Neural progenitor cell (in vitro differentiated cells): ENCODE measurements around the gene PRH2. TPM values are rescaled to one million over a fixed set of nuclear protein-coding genes. Genes with fewer than 3 reads are reported as not detected.

Experiments used
- DNase-seq: peaks from one replicate; pipeline ENCODE4 v3.0.0-alpha.2; 2016; ENCODE audit warnings: low spot score
- H2AFZ ChIP-seq: fragments of 200-600 bp; sonication (generic); replicated peaks from 2 replicates; pipeline ENCODE4 v1.6.1; 2016; ENCODE audit warnings: antibody characterized with exemption
- H3F3A ChIP-seq: fragments of 200-600 bp; sonication (generic); 2 replicates; pipeline ENCODE4 v1.6.1; 2016; ENCODE audit warnings: antibody characterized with exemption, low read depth
- H3K27ac ChIP-seq: fragments of 200-600 bp; sonication (generic); 2 replicates; pipeline ENCODE4 v1.5.1; 2016; ENCODE audit warnings: mild to moderate bottlenecking
- H3K27me3 ChIP-seq: fragments of 200-600 bp; sonication (generic); 2 replicates; pipeline ENCODE4 v1.6.1; 2016; ENCODE audit warnings: mild to moderate bottlenecking, moderate library complexity
- H3K36me3 ChIP-seq: fragments of 200-600 bp; sonication (generic); 2 replicates; pipeline ENCODE4 v1.5.1; 2016
- H3K4me1 ChIP-seq: fragments of 200-600 bp; sonication (generic); 2 replicates; pipeline ENCODE4 v1.6.1; 2016; ENCODE audit warnings: mixed run types
- H3K4me2 ChIP-seq: fragments of 200-600 bp; sonication (generic); 2 replicates; pipeline ENCODE4 v1.6.1; 2016
- H3K4me3 ChIP-seq: fragments of 200-600 bp; sonication (generic); 2 replicates; pipeline ENCODE4 v1.5.1; 2016
- H3K79me2 ChIP-seq: fragments of 200-600 bp; sonication (generic); 2 replicates; pipeline ENCODE4 v1.6.1; 2016; ENCODE audit warnings: low read depth
- H3K9ac ChIP-seq: fragments of 200-600 bp; sonication (generic); 2 replicates; pipeline ENCODE4 v1.6.1; 2016
- H3K9me3 ChIP-seq: fragments of 200-600 bp; sonication (generic); 2 replicates; pipeline ENCODE4 v1.5.1; 2016; ENCODE audit warnings: low read depth
- H4K20me1 ChIP-seq: fragments of 200-600 bp; sonication (generic); 2 replicates; pipeline ENCODE4 v1.6.1; 2016; ENCODE audit warnings: low read depth
- H3K27ac Mint-ChIP-seq: 3 replicates; pipeline ENCODE4 v1.8.0; 2021; ENCODE audit warnings: mixed read lengths
- H3K27me3 Mint-ChIP-seq: 2 replicates; pipeline ENCODE4 v1.8.0; 2022; ENCODE audit warnings: low read depth, mild to moderate bottlenecking, inconsistent platforms, moderate library complexity, mixed read lengths; ENCODE audit not compliant: insufficient read depth
- H3K36me3 Mint-ChIP-seq: 3 replicates; pipeline ENCODE4 v1.8.0; 2021; ENCODE audit warnings: mixed read lengths
- H3K4me1 Mint-ChIP-seq: 3 replicates; pipeline ENCODE4 v1.8.0; 2021; ENCODE audit warnings: mixed read lengths
- H3K4me3 Mint-ChIP-seq: 3 replicates; pipeline ENCODE4 v1.8.0; 2021; ENCODE audit warnings: mild to moderate bottlenecking, moderate library complexity, mixed read lengths
- H3K9me3 Mint-ChIP-seq: 3 replicates; pipeline ENCODE4 v1.8.0; 2020; ENCODE audit warnings: mixed read lengths
- EZH2 ChIP-seq: fragments of 200-600 bp; sonication (generic); IDR thresholded peaks from 2 replicates; pipeline ENCODE4 v1.6.1; 2017; ENCODE audit warnings: antibody characterized with exemption, mild to moderate bottlenecking, moderate library complexity
- EZH2phosphoT487 ChIP-seq: fragments of 200-600 bp; sonication (generic); IDR thresholded peaks from 2 replicates; pipeline ENCODE4 v1.6.1; 2017; ENCODE audit warnings: antibody characterized with exemption
- total RNA-seq: library from RNA; depleted of rRNA; stranded (reverse); fragments of >200 nt; gene quantifications from 2 replicates; pipeline ENCODE4 v1.2.3, GENCODE V29; 2015; ENCODE audit warnings: low replicate concordance
- TF ChIP-seq, protein P1 (sequence below): fragments of 200-600 bp; sonication (generic); IDR thresholded peaks from 2 replicates; pipeline ENCODE4 v1.5.1; 2017; ENCODE audit warnings: antibody characterized with exemption, mild to moderate bottlenecking

Gene PRH2
- total RNA-seq, 1 donor from 2014 or later = not detected

GRCh38 chr12:10939163-10939562 is 10.1 kb downstream of the PRH2 start, which contains the start of gene TAS2R14:
Gene TAS2R14, minus strand, starts transcription at chr12:10939263. Its CDS starts 56 bp downstream, at chr12:10939207.
- Mint-ChIP-seq H3K36me3 (peaks cover 2% of the 10 kb centered on the region), H3K27ac (peak within 1 kb of the TSS; percentile 55), H3K4me3 (no peak within 1 kb of the TSS), H3K27me3 (peaks cover 4% of the 10 kb centered on the region), H3K4me1 (peaks cover 3% of the 10 kb centered on the region), H3K9me3 (peaks cover 3% of the 10 kb centered on the region)
- Histone ChIP-seq H3K9me3 (no peaks in the 10 kb centered on the region), H3F3A (no peaks in the 10 kb centered on the region), H4K20me1 (no peaks in the 10 kb centered on the region), H3K4me1 (no peaks in the 10 kb centered on the region), H2AFZ (no peak within 1 kb of the TSS), H3K79me2 (no peaks in the 10 kb centered on the region), H3K27me3 (no peaks in the 10 kb centered on the region), H3K9ac (no peak within 1 kb of the TSS), H3K27ac (no peak within 1 kb of the TSS), H3K4me2 (no peak within 1 kb of the TSS), H3K4me3 (no peak within 1 kb of the TSS), H3K36me3 (no peaks in the 10 kb centered on the region)
- TF ChIP-seq EZH2 (no peak), EZH2phosphoT487 (no peak)
- TF ChIP-seq, protein P1, sequence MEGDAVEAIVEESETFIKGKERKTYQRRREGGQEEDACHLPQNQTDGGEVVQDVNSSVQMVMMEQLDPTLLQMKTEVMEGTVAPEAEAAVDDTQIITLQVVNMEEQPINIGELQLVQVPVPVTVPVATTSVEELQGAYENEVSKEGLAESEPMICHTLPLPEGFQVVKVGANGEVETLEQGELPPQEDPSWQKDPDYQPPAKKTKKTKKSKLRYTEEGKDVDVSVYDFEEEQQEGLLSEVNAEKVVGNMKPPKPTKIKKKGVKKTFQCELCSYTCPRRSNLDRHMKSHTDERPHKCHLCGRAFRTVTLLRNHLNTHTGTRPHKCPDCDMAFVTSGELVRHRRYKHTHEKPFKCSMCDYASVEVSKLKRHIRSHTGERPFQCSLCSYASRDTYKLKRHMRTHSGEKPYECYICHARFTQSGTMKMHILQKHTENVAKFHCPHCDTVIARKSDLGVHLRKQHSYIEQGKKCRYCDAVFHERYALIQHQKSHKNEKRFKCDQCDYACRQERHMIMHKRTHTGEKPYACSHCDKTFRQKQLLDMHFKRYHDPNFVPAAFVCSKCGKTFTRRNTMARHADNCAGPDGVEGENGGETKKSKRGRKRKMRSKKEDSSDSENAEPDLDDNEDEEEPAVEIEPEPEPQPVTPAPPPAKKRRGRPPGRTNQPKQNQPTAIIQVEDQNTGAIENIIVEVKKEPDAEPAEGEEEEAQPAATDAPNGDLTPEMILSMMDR = no peak
- DNase-seq = no peak

DNA sequence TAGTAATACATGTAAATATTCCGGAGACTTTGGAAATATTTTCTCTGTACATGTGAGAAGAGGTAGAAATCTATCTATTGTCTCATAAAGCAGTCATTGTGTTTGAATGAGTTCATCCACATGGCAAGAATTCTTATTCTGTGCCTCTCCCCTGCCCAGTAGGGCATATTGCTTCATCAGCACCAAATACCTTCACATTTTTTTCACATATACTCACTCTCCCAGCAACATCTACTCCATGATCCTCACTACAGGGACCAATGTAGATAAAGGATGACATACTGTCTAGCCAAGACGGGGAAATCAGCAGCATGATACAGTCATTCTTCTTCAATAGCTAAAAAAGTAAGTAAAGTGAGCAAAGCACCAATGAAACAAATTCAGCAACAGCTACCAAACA is 11.4 kb downstream of the PRH2 start:
- no peak overlapping the region for H3K27ac Mint-ChIP-seq

DNA sequence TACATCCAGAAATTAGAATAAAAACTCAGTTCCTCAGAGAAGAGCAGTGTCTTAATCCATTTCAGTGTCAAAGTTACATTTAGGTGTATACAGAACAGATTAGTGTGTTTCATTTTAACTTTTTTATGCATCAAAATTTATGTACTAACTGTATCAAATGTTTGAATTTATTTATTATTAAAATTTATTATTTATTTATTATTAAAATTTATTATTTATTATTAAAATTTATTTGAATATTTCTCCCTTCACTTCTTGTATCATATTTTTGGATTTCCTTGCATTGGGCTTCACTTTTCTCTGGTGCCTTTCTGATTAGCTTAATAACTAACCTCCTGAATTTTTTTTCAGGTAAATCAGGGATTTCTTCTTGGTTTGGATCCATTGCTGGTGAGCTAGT is 12.3 kb downstream of the PRH2 start:
- peaks cover 23% of the 10 kb centered on the region for H3K9me3 Mint-ChIP-seq
- no peak overlapping the region for H3K9ac ChIP-seq
- no peaks in the 10 kb centered on the region for H3K4me1 ChIP-seq
- no peak for TF ChIP-seq EZH2
- TF ChIP-seq, protein P1 = no peak
- TF ChIP-seq EZH2phosphoT487 = no peak
- H3K27ac ChIP-seq = no peak overlapping the region
- H3K4me3 ChIP-seq = no peak overlapping the region
- peaks cover 3% of the 10 kb centered on the region for H3K4me1 Mint-ChIP-seq
- no peaks in the 10 kb centered on the region for H4K20me1 ChIP-seq
- no peaks in the 10 kb centered on the region for H3K79me2 ChIP-seq
- no peaks in the 10 kb centered on the region for H3K27me3 ChIP-seq
- no peak for DNase-seq
- no peaks in the 10 kb centered on the region for H3F3A ChIP-seq
- H3K27me3 Mint-ChIP-seq = peaks cover 4% of the 10 kb centered on the region
- H3K36me3 ChIP-seq = no peaks in the 10 kb centered on the region
- H3K4me3 Mint-ChIP-seq = no peak overlapping the region
- no peak overlapping the region for H3K27ac Mint-ChIP-seq
- no peak overlapping the region for H3K4me2 ChIP-seq
- H2AFZ ChIP-seq = no peak overlapping the region
- H3K36me3 Mint-ChIP-seq = peaks cover 11% of the 10 kb centered on the region
- peaks cover 2% of the 10 kb centered on the region for H3K9me3 ChIP-seq

More for the DNA sequence above, 11.4 kb downstream of the PRH2 start:
- Histone ChIP-seq H3K4me3 (no peak overlapping the region), H3K4me1 (no peaks in the 10 kb centered on the region), H3K9ac (no peak overlapping the region), H3K27me3 (no peaks in the 10 kb centered on the region), H3K27ac (no peak overlapping the region), H2AFZ (no peak overlapping the region), H3K36me3 (no peaks in the 10 kb centered on the region), H3K9me3 (no peaks in the 10 kb centered on the region), H3K4me2 (no peak overlapping the region), H3F3A (no peaks in the 10 kb centered on the region), H4K20me1 (no peaks in the 10 kb centered on the region), H3K79me2 (no peaks in the 10 kb centered on the region)
- DNase-seq = no peak
- H3K4me1 Mint-ChIP-seq = peaks cover 3% of the 10 kb centered on the region
- peaks cover 7% of the 10 kb centered on the region for H3K36me3 Mint-ChIP-seq
- TF ChIP-seq EZH2phosphoT487 = no peak
- TF ChIP-seq EZH2 = no peak
- TF ChIP-seq, protein P1 = no peak
- H3K4me3 Mint-ChIP-seq = no peak overlapping the region
- H3K27me3 Mint-ChIP-seq = peaks cover 4% of the 10 kb centered on the region
- peaks cover 15% of the 10 kb centered on the region for H3K9me3 Mint-ChIP-seq
